Osteocyte (in vitro differentiated cells): ENCODE results near the gene AKAP6. TPM values are rescaled to one million over a fixed set of nuclear protein-coding genes. Genes with fewer than 3 reads are reported as not detected.

Experiments used
- DNase-seq: peaks from one replicate; pipeline ENCODE4 v3.0.0; 2021; ENCODE audit warnings: mixed read lengths; ENCODE audit not compliant: unreplicated experiment; ENCODE audit errors: extremely low spot score
- H3K27ac Mint-ChIP-seq: one replicate; pipeline ENCODE4 v1.8.0; 2021; ENCODE audit warnings: mild to moderate bottlenecking, mixed read lengths; ENCODE audit not compliant: unreplicated experiment
- H3K27me3 Mint-ChIP-seq: one replicate; pipeline ENCODE4 v1.8.0; 2021; ENCODE audit warnings: mixed read lengths; ENCODE audit not compliant: unreplicated experiment
- H3K36me3 Mint-ChIP-seq: one replicate; pipeline ENCODE4 v1.8.0; 2021; ENCODE audit warnings: mixed read lengths; ENCODE audit not compliant: unreplicated experiment
- H3K4me1 Mint-ChIP-seq: one replicate; pipeline ENCODE4 v1.8.0; 2021; ENCODE audit warnings: mixed read lengths; ENCODE audit not compliant: unreplicated experiment
- H3K4me3 Mint-ChIP-seq: one replicate; pipeline ENCODE4 v1.8.0; 2021; ENCODE audit warnings: mild to moderate bottlenecking, moderate library complexity, mixed read lengths; ENCODE audit not compliant: unreplicated experiment
- H3K9me3 Mint-ChIP-seq: one replicate; pipeline ENCODE4 v1.8.0; 2021; ENCODE audit warnings: mixed read lengths; ENCODE audit not compliant: unreplicated experiment
- total RNA-seq: library from RNA; stranded (reverse); gene quantifications from 2 replicates; pipeline ENCODE4 v1.2.1, GENCODE V29; 2021
- TF ChIP-seq, protein P1 (sequence below): fragments of 200-600 bp; sonication (generic); IDR thresholded peaks from 2 replicates; pipeline ENCODE4 v1.5.0; 2021; ENCODE audit warnings: antibody characterized with exemption, mild to moderate bottlenecking, moderate library complexity

Gene AKAP6
- total RNA-seq, 1 donor from 2014 or later = 4.1 TPM

DNA sequence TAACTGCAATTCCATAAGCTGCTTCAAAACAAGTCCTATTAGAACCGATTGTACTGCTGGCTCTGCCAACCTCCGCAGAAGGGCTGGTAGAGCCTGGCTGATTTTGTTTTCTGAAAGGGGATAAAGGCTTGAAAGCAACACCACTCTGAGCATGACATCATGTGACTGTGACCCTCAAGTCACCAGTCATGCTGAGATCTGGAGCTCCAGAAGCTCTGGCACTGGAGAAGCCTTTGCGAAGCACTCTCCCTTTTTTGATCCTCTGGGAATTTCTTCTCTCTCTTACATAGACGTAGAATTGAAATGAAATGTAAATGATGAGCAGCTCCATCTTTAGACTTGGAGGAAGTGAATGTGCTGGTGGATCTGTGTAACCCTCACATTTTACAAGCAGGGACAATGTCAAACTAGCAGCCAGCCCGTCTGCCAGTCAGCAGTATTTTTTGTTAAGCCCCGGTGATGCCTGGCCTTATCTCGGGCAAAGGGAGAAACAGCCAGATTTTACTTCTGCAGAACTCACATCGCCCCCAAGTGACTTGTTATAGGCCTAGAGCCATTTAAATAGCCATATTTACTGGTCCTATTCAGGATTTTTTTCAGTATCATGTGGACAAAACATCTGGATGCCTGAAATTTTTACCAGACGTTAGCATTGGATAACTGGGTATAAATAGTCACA lies 497.4 kb downstream of the AKAP6 start:
- no peak overlapping the region for H3K4me3 Mint-ChIP-seq
- TF ChIP-seq, protein P1, sequence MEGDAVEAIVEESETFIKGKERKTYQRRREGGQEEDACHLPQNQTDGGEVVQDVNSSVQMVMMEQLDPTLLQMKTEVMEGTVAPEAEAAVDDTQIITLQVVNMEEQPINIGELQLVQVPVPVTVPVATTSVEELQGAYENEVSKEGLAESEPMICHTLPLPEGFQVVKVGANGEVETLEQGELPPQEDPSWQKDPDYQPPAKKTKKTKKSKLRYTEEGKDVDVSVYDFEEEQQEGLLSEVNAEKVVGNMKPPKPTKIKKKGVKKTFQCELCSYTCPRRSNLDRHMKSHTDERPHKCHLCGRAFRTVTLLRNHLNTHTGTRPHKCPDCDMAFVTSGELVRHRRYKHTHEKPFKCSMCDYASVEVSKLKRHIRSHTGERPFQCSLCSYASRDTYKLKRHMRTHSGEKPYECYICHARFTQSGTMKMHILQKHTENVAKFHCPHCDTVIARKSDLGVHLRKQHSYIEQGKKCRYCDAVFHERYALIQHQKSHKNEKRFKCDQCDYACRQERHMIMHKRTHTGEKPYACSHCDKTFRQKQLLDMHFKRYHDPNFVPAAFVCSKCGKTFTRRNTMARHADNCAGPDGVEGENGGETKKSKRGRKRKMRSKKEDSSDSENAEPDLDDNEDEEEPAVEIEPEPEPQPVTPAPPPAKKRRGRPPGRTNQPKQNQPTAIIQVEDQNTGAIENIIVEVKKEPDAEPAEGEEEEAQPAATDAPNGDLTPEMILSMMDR = peak; percentile 29
- H3K9me3 Mint-ChIP-seq = no peaks in the 10 kb centered on the region
- DNase-seq = no peak
- H3K4me1 Mint-ChIP-seq = peaks cover 30% of the 10 kb centered on the region
- H3K36me3 Mint-ChIP-seq = no peaks in the 10 kb centered on the region
- no peak overlapping the region for H3K27ac Mint-ChIP-seq
- no peaks in the 10 kb centered on the region for H3K27me3 Mint-ChIP-seq

GRCh38 chr14:32827514-32827913 lies 498.4 kb downstream of the AKAP6 start:
- TF ChIP-seq, protein P1 = no peak
- H3K27ac Mint-ChIP-seq = no peak overlapping the region
- H3K4me1 Mint-ChIP-seq = peaks cover 21% of the 10 kb centered on the region
- H3K4me3 Mint-ChIP-seq = no peak overlapping the region
- H3K9me3 Mint-ChIP-seq = no peaks in the 10 kb centered on the region
- no peak for DNase-seq
- no peaks in the 10 kb centered on the region for H3K36me3 Mint-ChIP-seq
- H3K27me3 Mint-ChIP-seq = no peaks in the 10 kb centered on the region

- no peak overlapping the region for H3K27ac Mint-ChIP-seq
- no peaks in the 10 kb centered on the region for H3K9me3 Mint-ChIP-seq
- H3K4me3 Mint-ChIP-seq = no peak overlapping the region
- H3K36me3 Mint-ChIP-seq = no peaks in the 10 kb centered on the region
- peaks cover 2% of the 10 kb centered on the region for H3K27me3 Mint-ChIP-seq
- H3K4me1 Mint-ChIP-seq = no peaks in the 10 kb centered on the region
- TF ChIP-seq, protein P1 = no peak
- DNase-seq = no peak
Observed at GRCh38 chr14:32835924-32836323, 506.8 kb downstream of the AKAP6 start.

DNA sequence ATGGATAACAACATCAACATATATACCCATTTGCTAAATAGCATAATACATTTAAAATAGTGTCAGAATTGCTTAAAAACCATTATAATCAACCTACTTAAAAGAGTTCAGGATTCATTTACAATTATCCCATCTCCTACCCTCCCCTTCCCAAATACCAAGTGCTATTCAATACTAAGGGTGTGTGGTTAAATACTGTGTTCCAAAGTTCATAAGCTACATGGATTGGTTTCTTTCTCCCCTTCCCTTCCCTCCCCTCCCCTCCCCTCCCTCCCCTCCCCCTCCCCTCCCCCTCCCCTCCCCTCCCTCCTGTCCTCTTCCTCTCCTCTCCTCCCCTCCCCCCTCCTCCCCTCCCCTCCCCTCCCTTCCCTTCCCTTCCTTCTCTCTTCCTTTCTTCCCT lies 512.6 kb downstream of the AKAP6 start:
- no peaks in the 10 kb centered on the region for H3K9me3 Mint-ChIP-seq
- TF ChIP-seq, protein P1 = no peak
- H3K4me3 Mint-ChIP-seq = no peak overlapping the region
- peaks cover 2% of the 10 kb centered on the region for H3K36me3 Mint-ChIP-seq
- no peak for DNase-seq
- no peak overlapping the region for H3K27ac Mint-ChIP-seq
- H3K4me1 Mint-ChIP-seq = peaks cover under 1% of the 10 kb centered on the region
- peaks cover 11% of the 10 kb centered on the region for H3K27me3 Mint-ChIP-seq

- Mint-ChIP-seq H3K4me1 (peaks cover 5% of the 10 kb centered on the region), H3K4me3 (no peak overlapping the region), H3K27ac (no peak overlapping the region), H3K36me3 (peaks cover 2% of the 10 kb centered on the region), H3K27me3 (peaks cover 9% of the 10 kb centered on the region), H3K9me3 (peaks cover 7% of the 10 kb centered on the region)
- TF ChIP-seq, protein P1 = no peak
- DNase-seq = no peak
Observed at GRCh38 chr14:32846821-32847365, 517.8 kb downstream of the AKAP6 start.
